ENCODE data around the gene CACNA1B.
"Not testable (repeated sequence)": the region's sequence is repeated elsewhere in the genome, so short reads cannot be mapped to it uniquely, and the experiment has no call there.

Gene CACNA1B

DNA sequence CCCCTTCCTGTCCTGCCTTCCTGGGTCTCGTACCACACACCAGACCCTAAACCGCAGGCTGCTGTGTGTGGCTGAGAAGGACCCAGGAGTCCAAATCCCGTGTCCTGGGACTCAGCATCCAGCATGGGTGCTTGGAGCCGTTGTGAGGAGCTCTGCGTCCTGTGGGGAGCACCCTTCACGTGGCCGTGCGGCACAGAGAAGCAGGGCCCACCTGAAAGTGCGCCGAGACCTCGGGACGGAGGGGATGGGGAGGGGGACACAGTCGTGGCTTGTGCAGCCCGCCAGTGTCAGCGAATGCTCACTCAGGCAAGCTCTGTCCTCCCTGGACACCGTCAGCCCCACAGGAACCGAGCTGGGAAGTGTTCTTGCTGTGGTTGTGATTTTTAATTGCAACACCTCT lies 244.6 kb downstream of the CACNA1B start:
- no peak for TF ChIP-seq CTCF (IDR thresholded peaks at IDR 0.05; ENCODE audit: borderline replicate concordance, insufficient read depth, low read depth, low read length)
- no peak overlapping the region for H3K4me3 ChIP-seq (ENCODE audit: low read depth, low read length)

DNA sequence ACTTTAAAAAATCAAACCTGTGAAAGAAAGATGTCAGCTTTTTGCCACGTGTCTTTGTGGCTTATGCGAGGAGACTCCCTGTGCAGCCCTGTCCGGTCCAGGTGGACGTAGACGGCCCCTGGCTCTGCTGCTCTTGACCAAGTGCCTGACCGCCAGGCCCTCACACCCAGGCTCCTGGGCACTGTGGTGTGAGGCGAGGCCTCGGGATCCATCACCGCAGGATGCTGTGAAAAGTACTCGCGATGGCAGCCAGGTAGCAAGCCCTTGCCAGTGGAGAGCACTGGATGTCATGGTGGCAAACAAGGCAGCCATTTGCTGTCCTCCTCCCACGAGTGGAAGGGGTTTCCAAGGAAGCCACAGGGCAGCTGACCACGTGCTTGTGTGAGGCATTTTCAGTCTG lies 245.1 kb downstream of the CACNA1B start:
- H3K4me3 ChIP-seq (ENCODE audit: low read depth, low read length): no peak overlapping the region

GRCh38 chr9:138123086-138123485 lies 245.5 kb downstream of the CACNA1B start:
- no peak for TF ChIP-seq CTCF (IDR thresholded peaks at IDR 0.05; ENCODE audit: borderline replicate concordance, insufficient read depth, low read depth, low read length)
- no peak overlapping the region for H3K4me3 ChIP-seq (ENCODE audit: low read depth, low read length)

More for the DNA sequence above, 245.1 kb downstream of the CACNA1B start:
- TF ChIP-seq CTCF (IDR thresholded peaks at IDR 0.05; ENCODE audit: borderline replicate concordance, insufficient read depth, low read depth, low read length): no peak

DNA sequence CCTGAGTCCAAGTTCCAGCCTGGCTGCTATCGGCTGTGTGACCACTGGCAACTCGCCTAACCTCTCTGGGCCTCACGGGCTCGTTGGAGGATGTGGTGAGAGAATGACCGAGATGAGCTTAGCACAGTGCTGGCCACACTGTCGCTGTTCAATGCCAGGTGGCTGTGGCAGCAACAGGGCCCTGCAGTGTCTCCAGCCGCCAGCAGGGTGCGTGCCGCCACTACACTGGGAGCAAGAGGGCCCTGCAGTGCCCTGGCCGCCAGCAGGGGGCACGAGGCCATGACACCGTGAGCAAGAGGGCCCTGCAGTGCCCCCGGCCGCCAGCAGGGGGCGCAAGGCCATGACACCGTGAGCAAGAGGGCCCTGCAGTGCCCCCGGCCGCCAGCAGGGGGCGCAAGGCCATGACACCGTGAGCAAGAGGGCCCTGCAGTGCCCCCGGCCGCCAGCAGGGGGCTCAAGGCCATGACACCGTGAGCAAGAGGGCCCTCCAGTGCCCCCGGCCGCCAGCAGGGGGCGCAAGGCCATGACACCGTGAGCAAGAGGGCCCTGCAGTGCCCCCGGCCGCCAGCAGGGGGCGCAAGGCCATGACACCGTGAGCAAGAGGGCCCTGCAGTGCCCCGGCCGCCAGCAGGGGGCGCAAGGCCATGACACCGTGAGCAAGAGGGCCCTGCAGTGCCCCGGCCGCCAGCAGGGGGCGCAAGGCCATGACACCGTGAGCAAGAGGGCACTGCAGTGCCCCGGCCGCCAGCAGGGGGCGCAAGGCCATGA lies 248.7 kb downstream of the CACNA1B start:
- peak; percentile 55 for TF ChIP-seq CTCF (IDR thresholded peaks at IDR 0.05; ENCODE audit: borderline replicate concordance, insufficient read depth, low read depth, low read length)
- H3K4me3 ChIP-seq (ENCODE audit: low read depth, low read length): not testable (repeated sequence)

- not testable (repeated sequence) for H3K4me3 ChIP-seq (ENCODE audit: low read depth, low read length)
These were observed 249.4 kb downstream of the CACNA1B start for GRCh38 chr9:138126858-138127584.

GRCh38 chr9:138128027-138128426 lies 250.4 kb downstream of the CACNA1B start:
- not testable (repeated sequence) for H3K4me3 ChIP-seq (ENCODE audit: low read depth, low read length)

DNA sequence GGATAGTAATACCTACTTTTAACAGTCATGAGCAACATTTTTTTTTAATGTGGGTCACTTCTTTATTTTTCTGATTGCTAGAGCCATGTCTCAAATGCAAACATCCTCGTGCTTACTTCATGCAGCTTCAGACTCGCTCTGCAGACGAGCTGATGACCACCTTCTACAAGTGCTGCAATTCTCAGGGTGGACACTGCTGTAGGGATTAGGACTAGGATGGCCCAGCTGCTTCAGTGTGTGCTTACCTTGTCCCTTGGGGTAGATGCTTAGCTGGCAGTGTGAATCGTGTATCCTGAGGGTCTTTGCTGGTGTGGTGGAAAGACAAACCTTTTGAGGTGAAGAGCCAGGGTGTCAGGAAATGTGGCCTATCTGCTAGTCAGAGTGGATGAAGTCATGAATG lies 251.7 kb downstream of the CACNA1B start:
- not testable (repeated sequence) for H3K4me3 ChIP-seq (ENCODE audit: low read depth, low read length)

DNA sequence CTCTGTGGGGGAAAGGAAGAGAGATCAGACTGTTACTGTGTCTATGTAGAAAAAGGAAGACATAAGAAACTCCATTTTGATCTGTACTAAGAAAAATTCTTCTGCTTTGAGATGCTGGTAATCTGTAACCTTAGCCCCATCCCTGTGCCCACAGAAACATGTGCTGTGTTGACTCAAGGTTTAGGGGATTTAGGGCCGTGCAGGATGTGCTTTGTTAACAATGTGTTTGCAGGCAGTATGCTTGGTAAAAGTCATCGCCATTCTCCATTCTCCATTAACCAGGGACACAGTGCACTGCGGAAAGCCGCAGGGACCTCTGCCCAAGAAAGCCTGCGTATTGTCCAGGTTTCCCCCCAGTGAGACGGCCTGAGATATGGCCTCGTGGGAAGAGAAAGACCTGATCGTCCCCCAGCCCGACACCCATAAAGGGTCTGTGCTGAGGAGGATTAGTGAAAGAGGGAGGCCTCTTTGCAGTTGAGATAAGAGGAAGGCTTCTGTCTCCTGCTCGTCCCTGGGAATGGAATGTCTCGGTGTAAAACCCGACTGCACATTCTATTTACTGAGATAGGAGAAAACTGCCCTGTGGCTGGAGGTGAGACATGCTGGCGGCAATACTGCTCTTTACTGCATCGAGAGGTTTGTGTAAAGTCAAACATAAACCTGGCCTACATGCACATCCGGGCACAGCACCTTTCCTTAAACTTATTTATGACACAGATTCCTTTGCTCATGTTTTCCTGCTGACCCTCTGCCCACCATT lies 255.5 kb downstream of the CACNA1B start:
- H3K4me3 ChIP-seq (ENCODE audit: low read depth, low read length): not testable (repeated sequence)

DNA sequence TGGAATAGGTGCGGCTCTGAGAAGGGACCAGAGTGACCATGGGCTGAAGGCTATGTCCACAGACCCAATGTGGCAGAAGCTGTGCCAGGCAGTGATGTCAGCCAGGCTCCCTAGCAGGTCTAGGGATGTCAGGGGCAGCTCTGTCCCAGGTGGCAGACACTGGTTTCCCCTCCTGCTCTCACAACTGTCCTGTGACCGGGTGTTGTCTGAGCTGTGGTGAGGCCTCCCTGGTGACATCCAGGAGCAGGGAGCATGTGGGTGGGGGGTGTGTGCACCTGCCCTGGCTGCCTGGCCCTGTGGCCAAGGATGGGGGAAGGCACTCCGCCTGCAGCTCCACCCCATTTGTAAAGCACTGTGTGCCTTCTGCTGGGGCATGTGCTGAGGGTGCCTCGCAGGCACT lies 257.0 kb downstream of the CACNA1B start:
- not testable (repeated sequence) for H3K4me3 ChIP-seq (ENCODE audit: low read depth, low read length)

GRCh38 chr9:138139096-138139495 lies 261.5 kb downstream of the CACNA1B start:
- H3K4me3 ChIP-seq (ENCODE audit: low read depth, low read length): not testable (repeated sequence)

DNA sequence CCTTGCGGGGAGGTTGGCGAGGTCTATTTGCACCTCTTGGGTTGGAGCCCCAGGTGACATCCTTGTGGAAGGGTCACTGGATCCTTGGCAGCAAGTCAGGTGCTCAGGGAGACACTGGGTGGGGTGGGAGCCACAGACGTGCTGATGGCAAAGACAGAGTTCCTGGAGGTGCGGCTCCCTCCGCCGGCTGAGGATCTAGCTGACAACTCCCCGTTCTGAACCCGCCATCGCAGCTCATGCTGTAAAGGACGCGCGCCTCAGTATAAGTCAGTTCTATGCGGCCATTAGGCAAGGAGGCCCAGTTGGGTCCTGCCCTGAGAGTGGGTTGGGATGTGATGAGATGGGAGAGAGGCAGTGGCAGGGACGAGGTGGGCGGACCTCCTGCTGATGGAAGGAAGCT lies 263.4 kb downstream of the CACNA1B start:
- H3K4me3 ChIP-seq (ENCODE audit: low read depth, low read length): not testable (repeated sequence)

DNA sequence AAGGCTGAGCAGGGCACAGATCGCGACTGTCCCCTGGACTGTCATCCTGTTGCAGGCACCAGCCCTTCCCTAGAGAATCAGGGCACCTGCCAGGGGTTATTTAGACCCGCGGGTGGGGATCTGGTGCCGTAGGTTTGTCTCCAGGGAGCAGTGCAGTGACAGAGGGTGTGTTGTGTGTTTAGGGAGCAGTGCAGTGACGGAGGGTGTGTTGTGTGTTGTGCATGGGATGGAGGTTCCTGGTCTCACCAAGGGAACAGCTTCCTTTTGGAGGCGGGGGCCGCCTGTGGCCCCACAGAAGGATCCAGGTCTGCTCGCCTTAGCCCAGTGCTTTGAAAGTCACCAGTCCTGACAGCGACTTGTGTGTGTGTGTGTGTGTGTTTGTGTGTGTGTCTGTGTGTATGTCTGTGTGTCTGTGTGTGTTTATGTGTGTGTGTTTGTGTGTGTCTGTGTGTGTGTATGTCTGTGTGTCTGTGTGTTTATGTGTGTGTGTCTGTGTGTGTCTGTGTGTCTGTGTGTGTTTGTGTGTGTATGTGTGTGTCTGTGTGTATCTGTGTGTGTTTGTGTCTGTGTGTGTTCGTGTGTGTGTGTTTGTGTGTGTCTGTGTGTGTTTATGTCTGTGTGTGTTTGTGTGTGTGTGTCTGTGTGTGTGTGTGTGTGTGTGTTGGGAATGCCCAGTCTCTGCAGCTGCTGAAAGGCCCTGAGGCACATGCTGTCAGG lies 265.1 kb downstream of the CACNA1B start:
- not testable (repeated sequence) for H3K4me3 ChIP-seq (ENCODE audit: low read depth, low read length)

DNA sequence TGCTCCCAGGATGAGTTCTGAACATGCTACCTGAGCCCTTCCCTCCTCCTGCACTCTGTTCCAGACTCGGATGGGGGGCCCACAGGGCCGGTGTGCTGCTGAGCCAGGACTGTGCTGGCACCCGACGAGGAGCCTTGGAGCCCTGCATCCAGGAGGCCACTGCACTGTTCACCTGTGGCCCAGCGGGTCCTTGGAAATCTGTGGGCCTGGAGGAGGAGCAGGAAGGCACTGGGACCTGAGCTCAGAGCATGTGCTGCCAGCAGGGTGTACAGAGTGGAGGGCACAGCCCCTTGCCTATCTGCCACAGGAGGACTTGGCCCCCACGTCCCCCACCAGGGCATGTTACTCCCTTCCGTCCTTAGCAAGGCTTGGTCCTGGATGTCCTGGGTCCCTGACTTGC lies 265.9 kb downstream of the CACNA1B start:
- not testable (repeated sequence) for H3K4me3 ChIP-seq (ENCODE audit: low read depth, low read length)

- H3K4me3 ChIP-seq (ENCODE audit: low read depth, low read length): not testable (repeated sequence)
These were observed 270.0 kb downstream of the CACNA1B start for GRCh38 chr9:138147556-138147955.
